Liver (tissue), 9 donors: Measurements from ENCODE around the gene IL20. TPM values are rescaled to one million over a fixed set of nuclear protein-coding genes. Genes with fewer than 3 reads are reported as not detected.

Experiments used
- DNase-seq: peaks from one replicate; pipeline ENCODE4 v3.0.0-alpha.2; 2017; ENCODE audit warnings: low spot score
- H3K27ac ChIP-seq, 2 donors: one replicate each; pipeline ENCODE4 v1.7.0; 2013; ENCODE audit warnings: inconsistent platforms in 2 of 2, low read length in 2 of 2, control low read depth in 1 of 2, low read depth in 1 of 2, mild to moderate bottlenecking in 1 of 2
- H3K27me3 ChIP-seq, 4 donors: one replicate each; pipeline versions ENCODE4 v1.6.1 to v1.7.0; 2013; ENCODE audit warnings: low read length in 3 of 4, inconsistent platforms in 1 of 4, mild to moderate bottlenecking in 1 of 4, moderate library complexity in 1 of 4; ENCODE audit not compliant: control insufficient read depth in 4 of 4, insufficient read depth in 4 of 4
- H3K36me3 ChIP-seq, 4 donors: one replicate each; pipeline versions ENCODE4 v1.6.1 to v1.7.0; 2013; ENCODE audit warnings: low read length in 3 of 4, mild to moderate bottlenecking in 3 of 4, low read depth in 1 of 4, moderate library complexity in 1 of 4; ENCODE audit not compliant: control insufficient read depth in 4 of 4, insufficient read depth in 3 of 4
- H3K4me1 ChIP-seq, 4 donors: one replicate each; pipeline versions ENCODE4 v1.6.1 to v1.7.0; 2013; ENCODE audit warnings: low read length in 3 of 4, mild to moderate bottlenecking in 3 of 4, moderate library complexity in 1 of 4; ENCODE audit not compliant: control insufficient read depth in 4 of 4, insufficient read depth in 4 of 4
- H3K4me3 ChIP-seq, 3 donors: one replicate each; pipeline versions ENCODE4 v1.6.1 to v1.7.0; 2013; ENCODE audit warnings: low read length in 3 of 3, control low read depth in 1 of 3, low read depth in 1 of 3, mild to moderate bottlenecking in 1 of 3
- H3K9ac ChIP-seq, 2 donors: one replicate each; pipeline ENCODE4 v1.7.0; 2013; ENCODE audit warnings: low read length in 2 of 2, mild to moderate bottlenecking in 2 of 2, moderate library complexity in 2 of 2, control low read depth in 1 of 2, low read depth in 1 of 2
- H3K9me3 ChIP-seq, 4 donors: one replicate each; pipeline versions ENCODE4 v1.6.1 to v1.7.0; 2013; ENCODE audit warnings: low read length in 3 of 4; ENCODE audit not compliant: control insufficient read depth in 4 of 4
- ATF3 ChIP-seq: IDR thresholded peaks from 2 replicates; pipeline ENCODE4 v1.6.1; 2016; ENCODE audit warnings: antibody characterized with exemption
- EGR1 ChIP-seq, 2 donors: IDR thresholded peaks; 2 replicates each; pipeline ENCODE4 v1.6.1; 2016 to 2018; ENCODE audit warnings: antibody characterized with exemption in 2 of 2, low read depth in 2 of 2
- FOXA1 ChIP-seq: IDR thresholded peaks from 2 replicates; pipeline ENCODE4 v1.6.1; 2016; ENCODE audit warnings: antibody characterized with exemption
- FOXA2 ChIP-seq: IDR thresholded peaks from 2 replicates; pipeline ENCODE4 v1.6.1; 2016; ENCODE audit warnings: antibody characterized with exemption
- GABPA ChIP-seq, 2 donors: IDR thresholded peaks in 1 of 2; conservative IDR thresholded peaks in 1 of 2; 2 replicates each; pipeline ENCODE4 v1.6.1; 2016; ENCODE audit warnings: antibody characterized with exemption in 2 of 2, mild to moderate bottlenecking in 1 of 2, moderate library complexity in 1 of 2
- HNF4A ChIP-seq, 2 donors: conservative IDR thresholded peaks; 2 replicates each; pipeline ENCODE4 v1.6.1; 2016; ENCODE audit warnings: antibody characterized with exemption in 2 of 2, mild to moderate bottlenecking in 2 of 2
- HNF4G ChIP-seq: IDR thresholded peaks from 2 replicates; pipeline ENCODE4 v1.6.1; 2016; ENCODE audit warnings: antibody characterized with exemption
- JUND ChIP-seq, 2 donors: IDR thresholded peaks; 2 replicates each; pipeline ENCODE4 v1.6.1; 2016; ENCODE audit warnings: antibody characterized with exemption in 2 of 2
- MAX ChIP-seq: IDR thresholded peaks from 2 replicates; pipeline ENCODE4 v1.6.1; 2016; ENCODE audit warnings: antibody characterized with exemption
- NR2F2 ChIP-seq: IDR thresholded peaks from 2 replicates; pipeline ENCODE4 v1.6.1; 2016; ENCODE audit warnings: antibody characterized with exemption
- RAD21 ChIP-seq, 2 donors: IDR thresholded peaks; 2 replicates each; pipeline ENCODE4 v1.6.1; 2016; ENCODE audit warnings: antibody characterized with exemption in 2 of 2, mild to moderate bottlenecking in 2 of 2
- RXRA ChIP-seq, 2 donors: IDR thresholded peaks; 2 replicates each; pipeline ENCODE4 v1.6.1; 2017 to 2018; ENCODE audit warnings: antibody characterized with exemption in 2 of 2, mild to moderate bottlenecking in 1 of 2
- SP1 ChIP-seq: IDR thresholded peaks from 2 replicates; pipeline ENCODE4 v1.6.1; 2018; ENCODE audit warnings: antibody characterized with exemption, mild to moderate bottlenecking
- TAF1 ChIP-seq: conservative IDR thresholded peaks from 2 replicates; pipeline ENCODE4 v1.6.1; 2016; ENCODE audit warnings: antibody characterized with exemption, mild to moderate bottlenecking
- YY1 ChIP-seq: IDR thresholded peaks from 2 replicates; pipeline ENCODE4 v1.6.1; 2016; ENCODE audit warnings: antibody characterized with exemption, mild to moderate bottlenecking
- polyA plus RNA-seq, 2 donors: library from polyadenylated mRNA; stranded (reverse) in 1 of 2; unstranded in 1 of 2; fragments of 200-250 nt in 1 of 2; fragments of >200 nt in 1 of 2; fragmentation: Nextera tagmentation in 1 of 2; extraction: Ambion mirVana in 1 of 2; gene quantifications; one replicate each; pipeline versions ENCODE4 v1.2.1 to v1.2.3, GENCODE V29; 2013 to 2015
- total RNA-seq, 2 donors: library from RNA; depleted of rRNA; stranded (reverse); fragments of >200 nt; gene quantifications; one replicate each; pipeline ENCODE4 v1.2.3, GENCODE V29; 2014
- TF ChIP-seq, protein P1 (sequence below): IDR thresholded peaks from 2 replicates; pipeline ENCODE4 v1.6.1; 2016; ENCODE audit warnings: antibody characterized with exemption, mild to moderate bottlenecking
- TF ChIP-seq, protein P2 (sequence below): IDR thresholded peaks from 2 replicates; pipeline ENCODE4 v1.6.1; 2016; ENCODE audit warnings: antibody characterized with exemption
- TF ChIP-seq, protein P3 (sequence below): fragments of 150-350 bp; IDR thresholded peaks from 2 replicates; pipeline ENCODE4 v1.5.1; 2017; ENCODE audit warnings: improper control_type of control experiment, low read depth, low read length; ENCODE audit not compliant: missing input control
- donor health status: healthy.
- donor health status: healthy.
- donor health status: healthy.
- donor health status: healthy.
- donor health status: healthy.

IL20 gene
- total and polyA plus RNA-seq, 4 donors = 0.17 TPM; not detected in 3

- H3K9ac ChIP-seq = no peak overlapping the region
- no peak overlapping the region for H3K27ac ChIP-seq
- peaks cover 6 to 8% (median 7%) of the 10 kb centered on the region in 4 donors for H3K9me3 ChIP-seq
- no peak for DNase-seq
- no peaks in the 10 kb centered on the region for H3K27me3 ChIP-seq
- no peaks in the 10 kb centered on the region for H3K4me1 ChIP-seq
- H3K36me3 ChIP-seq = no peaks in the 10 kb centered on the region
- no peak for TF ChIP-seq EGR1 (IDR thresholded peaks at IDR 0.05; ENCODE audit: low read depth in 2 of 2)
- no peak for TF ChIP-seq RXRA (IDR thresholded peaks at IDR 0.05)
- no peak for TF ChIP-seq HNF4A (conservative IDR thresholded peaks at IDR 0.05)
- TF ChIP-seq, protein P1, sequence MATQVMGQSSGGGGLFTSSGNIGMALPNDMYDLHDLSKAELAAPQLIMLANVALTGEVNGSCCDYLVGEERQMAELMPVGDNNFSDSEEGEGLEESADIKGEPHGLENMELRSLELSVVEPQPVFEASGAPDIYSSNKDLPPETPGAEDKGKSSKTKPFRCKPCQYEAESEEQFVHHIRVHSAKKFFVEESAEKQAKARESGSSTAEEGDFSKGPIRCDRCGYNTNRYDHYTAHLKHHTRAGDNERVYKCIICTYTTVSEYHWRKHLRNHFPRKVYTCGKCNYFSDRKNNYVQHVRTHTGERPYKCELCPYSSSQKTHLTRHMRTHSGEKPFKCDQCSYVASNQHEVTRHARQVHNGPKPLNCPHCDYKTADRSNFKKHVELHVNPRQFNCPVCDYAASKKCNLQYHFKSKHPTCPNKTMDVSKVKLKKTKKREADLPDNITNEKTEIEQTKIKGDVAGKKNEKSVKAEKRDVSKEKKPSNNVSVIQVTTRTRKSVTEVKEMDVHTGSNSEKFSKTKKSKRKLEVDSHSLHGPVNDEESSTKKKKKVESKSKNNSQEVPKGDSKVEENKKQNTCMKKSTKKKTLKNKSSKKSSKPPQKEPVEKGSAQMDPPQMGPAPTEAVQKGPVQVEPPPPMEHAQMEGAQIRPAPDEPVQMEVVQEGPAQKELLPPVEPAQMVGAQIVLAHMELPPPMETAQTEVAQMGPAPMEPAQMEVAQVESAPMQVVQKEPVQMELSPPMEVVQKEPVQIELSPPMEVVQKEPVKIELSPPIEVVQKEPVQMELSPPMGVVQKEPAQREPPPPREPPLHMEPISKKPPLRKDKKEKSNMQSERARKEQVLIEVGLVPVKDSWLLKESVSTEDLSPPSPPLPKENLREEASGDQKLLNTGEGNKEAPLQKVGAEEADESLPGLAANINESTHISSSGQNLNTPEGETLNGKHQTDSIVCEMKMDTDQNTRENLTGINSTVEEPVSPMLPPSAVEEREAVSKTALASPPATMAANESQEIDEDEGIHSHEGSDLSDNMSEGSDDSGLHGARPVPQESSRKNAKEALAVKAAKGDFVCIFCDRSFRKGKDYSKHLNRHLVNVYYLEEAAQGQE = no peak
- TF ChIP-seq GABPA (IDR thresholded peaks at IDR 0.05 in 1 of 2, conservative IDR thresholded peaks at IDR 0.05 in 1 of 2) = no peak
- TF ChIP-seq FOXA1 = no peak
- no peak for TF ChIP-seq ATF3
- TF ChIP-seq, protein P2, sequence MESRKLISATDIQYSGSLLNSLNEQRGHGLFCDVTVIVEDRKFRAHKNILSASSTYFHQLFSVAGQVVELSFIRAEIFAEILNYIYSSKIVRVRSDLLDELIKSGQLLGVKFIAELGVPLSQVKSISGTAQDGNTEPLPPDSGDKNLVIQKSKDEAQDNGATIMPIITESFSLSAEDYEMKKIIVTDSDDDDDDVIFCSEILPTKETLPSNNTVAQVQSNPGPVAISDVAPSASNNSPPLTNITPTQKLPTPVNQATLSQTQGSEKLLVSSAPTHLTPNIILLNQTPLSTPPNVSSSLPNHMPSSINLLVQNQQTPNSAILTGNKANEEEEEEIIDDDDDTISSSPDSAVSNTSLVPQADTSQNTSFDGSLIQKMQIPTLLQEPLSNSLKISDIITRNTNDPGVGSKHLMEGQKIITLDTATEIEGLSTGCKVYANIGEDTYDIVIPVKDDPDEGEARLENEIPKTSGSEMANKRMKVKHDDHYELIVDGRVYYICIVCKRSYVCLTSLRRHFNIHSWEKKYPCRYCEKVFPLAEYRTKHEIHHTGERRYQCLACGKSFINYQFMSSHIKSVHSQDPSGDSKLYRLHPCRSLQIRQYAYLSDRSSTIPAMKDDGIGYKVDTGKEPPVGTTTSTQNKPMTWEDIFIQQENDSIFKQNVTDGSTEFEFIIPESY = no peak
- no peak for TF ChIP-seq FOXA2
- no peak for TF ChIP-seq YY1
- no peak for TF ChIP-seq MAX
- no peak for TF ChIP-seq NR2F2
- no peak for TF ChIP-seq SP1
- no peak for TF ChIP-seq RAD21 (IDR thresholded peaks at IDR 0.05)
- TF ChIP-seq HNF4G = no peak
- TF ChIP-seq, protein P3, sequence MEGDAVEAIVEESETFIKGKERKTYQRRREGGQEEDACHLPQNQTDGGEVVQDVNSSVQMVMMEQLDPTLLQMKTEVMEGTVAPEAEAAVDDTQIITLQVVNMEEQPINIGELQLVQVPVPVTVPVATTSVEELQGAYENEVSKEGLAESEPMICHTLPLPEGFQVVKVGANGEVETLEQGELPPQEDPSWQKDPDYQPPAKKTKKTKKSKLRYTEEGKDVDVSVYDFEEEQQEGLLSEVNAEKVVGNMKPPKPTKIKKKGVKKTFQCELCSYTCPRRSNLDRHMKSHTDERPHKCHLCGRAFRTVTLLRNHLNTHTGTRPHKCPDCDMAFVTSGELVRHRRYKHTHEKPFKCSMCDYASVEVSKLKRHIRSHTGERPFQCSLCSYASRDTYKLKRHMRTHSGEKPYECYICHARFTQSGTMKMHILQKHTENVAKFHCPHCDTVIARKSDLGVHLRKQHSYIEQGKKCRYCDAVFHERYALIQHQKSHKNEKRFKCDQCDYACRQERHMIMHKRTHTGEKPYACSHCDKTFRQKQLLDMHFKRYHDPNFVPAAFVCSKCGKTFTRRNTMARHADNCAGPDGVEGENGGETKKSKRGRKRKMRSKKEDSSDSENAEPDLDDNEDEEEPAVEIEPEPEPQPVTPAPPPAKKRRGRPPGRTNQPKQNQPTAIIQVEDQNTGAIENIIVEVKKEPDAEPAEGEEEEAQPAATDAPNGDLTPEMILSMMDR = no peak
- TF ChIP-seq JUND (IDR thresholded peaks at IDR 0.05) = no peak
- TF ChIP-seq TAF1 = no peak
- peak overlapping the region in 2 of 3 donors; percentile 4 to 20 for H3K4me3 ChIP-seq
Measured at GRCh38 chr1:206878456-206878855, 13.0 kb downstream of the IL20 start.
